K562 (cell line): ENCODE results near the gene CEP131. TPM values are rescaled to one million over a fixed set of nuclear protein-coding genes. Genes with fewer than 3 reads are reported as not detected.

Experiments used
- CREM ChIP-seq: IDR thresholded peaks from 2 replicates; pipeline ENCODE4 v1.6.1; 2014; ENCODE audit warnings: antibody characterized with exemption, low read depth
- ERF ChIP-seq: fragments of 450-650 bp; formaldehyde crosslinking; IDR thresholded peaks from 2 replicates; pipeline ENCODE4 v1.4.0; 2020; ENCODE audit warnings: mild to moderate bottlenecking, mixed read lengths
- KLF6 ChIP-seq: fragments of 250-450 bp; sonication (Bioruptor Pico); IDR thresholded peaks from 2 replicates; pipeline ENCODE4 v1.4.0; 2020; ENCODE audit warnings: mild to moderate bottlenecking, moderate library complexity, borderline replicate concordance
- MCM3 ChIP-seq: fragments of 450-650 bp; IDR thresholded peaks from 2 replicates; pipeline ENCODE4 v1.6.1; 2016
- NR3C1 ChIP-seq: sonication (generic); formaldehyde crosslinking; IDR thresholded peaks from 2 replicates; pipeline ENCODE4 v1.8.1; 2022; ENCODE audit warnings: missing genetic modification reagents
- NRF1 ChIP-seq, 2 experiments: fragments of 450-650 bp; IDR thresholded peaks in 1 of 2; conservative IDR thresholded peaks in 1 of 2; 2 replicates each; pipeline ENCODE4 v1.6.1; 2014; ENCODE audit warnings: mild to moderate bottlenecking in 2 of 2
- PHF8 ChIP-seq: fragments of 200-600 bp; sonication (generic); IDR thresholded peaks from 2 replicates; pipeline ENCODE4 v1.6.1; 2012; ENCODE audit warnings: mixed run types, mild to moderate bottlenecking, inconsistent platforms, low read length, moderate library complexity, borderline replicate concordance
- POLR2AphosphoS5 ChIP-seq: IDR thresholded peaks from 2 replicates; pipeline ENCODE4 v1.6.1; 2011; ENCODE audit warnings: mild to moderate bottlenecking, low read depth, low read length, moderate library complexity; ENCODE audit not compliant: control insufficient read depth, insufficient read depth
- PTRF ChIP-seq: fragments of 450-650 bp; IDR thresholded peaks from 2 replicates; pipeline ENCODE4 v1.6.1; 2016; ENCODE audit warnings: mild to moderate bottlenecking, missing genetic modification characterization, missing compliant biosample characterization
- SRSF3 ChIP-seq: fragments of 200-400 bp; formaldehyde crosslinking; IDR thresholded peaks from 2 replicates; pipeline ENCODE4 v1.6.1; 2016; ENCODE audit warnings: mild to moderate bottlenecking, low read length, moderate library complexity; ENCODE audit not compliant: insufficient read depth
- TAF9B ChIP-seq: fragments of 450-650 bp; IDR thresholded peaks from 2 replicates; pipeline ENCODE4 v1.6.1; 2018; ENCODE audit warnings: mild to moderate bottlenecking; ENCODE audit not compliant: partially characterized antibody
- ZNF311 ChIP-seq: fragments of 250-450 bp; sonication (Bioruptor Pico); IDR thresholded peaks from 2 replicates; pipeline ENCODE4 v1.4.0; 2020; ENCODE audit warnings: mild to moderate bottlenecking, moderate library complexity
- ZNF644 ChIP-seq: fragments of 200-800 bp; sonication (Bioruptor generic); IDR thresholded peaks from 2 replicates; pipeline ENCODE4 v1.6.1; 2016; ENCODE audit warnings: low read depth, missing genetic modification characterization, missing compliant biosample characterization
- polyA plus RNA-seq, 8 experiments: library from polyadenylated mRNA; depleted of rRNA in 4 of 8; stranded (reverse) in 5 of 8; unstranded in 3 of 8; fragments of >200 nt; fragmentation: Nextera tagmentation in 2 of 8; fragmentation: Illumina TruSeq in 1 of 8; extraction: Ambion mirVana in 2 of 8; extraction: Trizol in 1 of 8; gene quantifications; 2 replicates each; pipeline versions ENCODE4 v1.2.1 to v1.2.3, GENCODE V29; 2011 to 2014; ENCODE audit warnings: inconsistent platforms in 1 of 8, missing spikeins in 1 of 8
- total RNA-seq, 7 experiments: library from RNA; depleted of rRNA in 6 of 7; stranded (reverse); fragments of >200 nt in 6 of 7; fragmentation: Illumina TruSeq in 2 of 7; extraction: Trizol in 2 of 7; gene quantifications; 2 replicates each; pipeline versions ENCODE4 v1.2.1 to v1.2.3, GENCODE V29; 2011 to 2021; ENCODE audit warnings: low replicate concordance in 1 of 7
- TF ChIP-seq, protein P1 (sequence below): fragments of 250-450 bp; sonication (Bioruptor Pico); IDR thresholded peaks from 2 replicates; pipeline ENCODE4 v1.4.0; 2020
- TF ChIP-seq, protein P2 (sequence below): fragments of 450-650 bp; IDR thresholded peaks from 2 replicates; pipeline ENCODE4 v1.6.1; 2018; ENCODE audit warnings: mild to moderate bottlenecking, low read depth; ENCODE audit not compliant: partially characterized antibody
- TF ChIP-seq, protein P3 (sequence below): fragments of 250-450 bp; sonication (Bioruptor Pico); IDR thresholded peaks from 2 replicates; pipeline ENCODE4 v1.4.0; 2020; ENCODE audit warnings: borderline replicate concordance
- TF ChIP-seq, protein P4 (sequence below): fragments of 250-450 bp; sonication (Bioruptor Pico); IDR thresholded peaks from 2 replicates; pipeline ENCODE4 v1.4.0; 2020; ENCODE audit warnings: mild to moderate bottlenecking

The CEP131 gene
- total and polyA plus RNA-seq, 9 of the 15 experiments (the other 6 are each of a cell fraction or from before 2014, with no cell fraction given) = 0.24 to 21.2 (median 2.3) TPM

DNA sequence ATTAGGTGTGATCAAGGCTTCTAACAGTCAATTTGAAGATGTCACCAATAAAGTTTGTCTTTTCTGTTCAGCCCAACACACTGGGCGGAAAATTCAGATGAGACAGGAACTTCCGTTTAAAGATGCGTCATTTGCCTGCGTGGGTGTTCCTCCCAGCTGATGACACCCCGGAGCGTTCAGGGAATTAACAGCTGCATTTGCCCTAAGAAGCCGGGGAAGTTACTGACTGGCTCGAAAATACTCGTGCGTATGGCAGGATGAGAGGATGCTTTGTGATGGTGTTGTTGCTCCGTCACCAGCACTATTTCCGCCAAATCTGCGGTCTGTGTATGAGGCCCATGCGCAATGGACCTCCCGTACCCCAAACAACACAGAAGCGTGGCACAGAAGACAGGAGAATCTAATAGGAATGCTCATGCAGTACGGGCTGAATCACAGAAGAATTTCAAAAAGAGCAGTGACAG lies 69.4 kb downstream of the CEP131 start (continued):
- TF ChIP-seq, protein P1, sequence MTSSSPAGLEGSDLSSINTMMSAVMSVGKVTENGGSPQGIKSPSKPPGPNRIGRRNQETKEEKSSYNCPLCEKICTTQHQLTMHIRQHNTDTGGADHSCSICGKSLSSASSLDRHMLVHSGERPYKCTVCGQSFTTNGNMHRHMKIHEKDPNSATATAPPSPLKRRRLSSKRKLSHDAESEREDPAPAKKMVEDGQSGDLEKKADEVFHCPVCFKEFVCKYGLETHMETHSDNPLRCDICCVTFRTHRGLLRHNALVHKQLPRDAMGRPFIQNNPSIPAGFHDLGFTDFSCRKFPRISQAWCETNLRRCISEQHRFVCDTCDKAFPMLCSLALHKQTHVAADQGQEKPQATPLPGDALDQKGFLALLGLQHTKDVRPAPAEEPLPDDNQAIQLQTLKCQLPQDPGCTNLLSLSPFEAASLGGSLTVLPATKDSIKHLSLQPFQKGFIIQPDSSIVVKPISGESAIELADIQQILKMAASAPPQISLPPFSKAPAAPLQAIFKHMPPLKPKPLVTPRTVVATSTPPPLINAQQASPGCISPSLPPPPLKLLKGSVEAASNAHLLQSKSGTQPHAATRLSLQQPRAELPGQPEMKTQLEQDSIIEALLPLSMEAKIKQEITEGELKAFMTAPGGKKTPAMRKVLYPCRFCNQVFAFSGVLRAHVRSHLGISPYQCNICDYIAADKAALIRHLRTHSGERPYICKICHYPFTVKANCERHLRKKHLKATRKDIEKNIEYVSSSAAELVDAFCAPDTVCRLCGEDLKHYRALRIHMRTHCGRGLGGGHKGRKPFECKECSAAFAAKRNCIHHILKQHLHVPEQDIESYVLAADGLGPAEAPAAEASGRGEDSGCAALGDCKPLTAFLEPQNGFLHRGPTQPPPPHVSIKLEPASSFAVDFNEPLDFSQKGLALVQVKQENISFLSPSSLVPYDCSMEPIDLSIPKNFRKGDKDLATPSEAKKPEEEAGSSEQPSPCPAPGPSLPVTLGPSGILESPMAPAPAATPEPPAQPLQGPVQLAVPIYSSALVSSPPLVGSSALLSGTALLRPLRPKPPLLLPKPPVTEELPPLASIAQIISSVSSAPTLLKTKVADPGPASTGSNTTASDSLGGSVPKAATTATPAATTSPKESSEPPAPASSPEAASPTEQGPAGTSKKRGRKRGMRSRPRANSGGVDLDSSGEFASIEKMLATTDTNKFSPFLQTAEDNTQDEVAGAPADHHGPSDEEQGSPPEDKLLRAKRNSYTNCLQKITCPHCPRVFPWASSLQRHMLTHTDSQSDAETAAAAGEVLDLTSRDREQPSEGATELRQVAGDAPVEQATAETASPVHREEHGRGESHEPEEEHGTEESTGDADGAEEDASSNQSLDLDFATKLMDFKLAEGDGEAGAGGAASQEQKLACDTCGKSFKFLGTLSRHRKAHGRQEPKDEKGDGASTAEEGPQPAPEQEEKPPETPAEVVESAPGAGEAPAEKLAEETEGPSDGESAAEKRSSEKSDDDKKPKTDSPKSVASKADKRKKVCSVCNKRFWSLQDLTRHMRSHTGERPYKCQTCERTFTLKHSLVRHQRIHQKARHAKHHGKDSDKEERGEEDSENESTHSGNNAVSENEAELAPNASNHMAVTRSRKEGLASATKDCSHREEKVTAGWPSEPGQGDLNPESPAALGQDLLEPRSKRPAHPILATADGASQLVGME (CRISPR knock-in tag) = no peak
- TF ChIP-seq PTRF (no peak), PHF8 (no peak), TAF9B (peak; percentile 92), ZNF644 (tag) (no peak), CREM (peak; percentile 84), POLR2AphosphoS5 (no peak), MCM3 (no peak), ZNF311 (CRISPR knock-in tag) (no peak), NR3C1 (CRISPR knock-in tag) (no peak), SRSF3 (no peak), ERF (no peak), KLF6 (no peak), NRF1 (conservative IDR thresholded peaks at IDR 0.05 in 1 of 2, IDR thresholded peaks at IDR 0.05 in 1 of 2) (peak; percentile 84 to 87)
- TF ChIP-seq, protein P2, sequence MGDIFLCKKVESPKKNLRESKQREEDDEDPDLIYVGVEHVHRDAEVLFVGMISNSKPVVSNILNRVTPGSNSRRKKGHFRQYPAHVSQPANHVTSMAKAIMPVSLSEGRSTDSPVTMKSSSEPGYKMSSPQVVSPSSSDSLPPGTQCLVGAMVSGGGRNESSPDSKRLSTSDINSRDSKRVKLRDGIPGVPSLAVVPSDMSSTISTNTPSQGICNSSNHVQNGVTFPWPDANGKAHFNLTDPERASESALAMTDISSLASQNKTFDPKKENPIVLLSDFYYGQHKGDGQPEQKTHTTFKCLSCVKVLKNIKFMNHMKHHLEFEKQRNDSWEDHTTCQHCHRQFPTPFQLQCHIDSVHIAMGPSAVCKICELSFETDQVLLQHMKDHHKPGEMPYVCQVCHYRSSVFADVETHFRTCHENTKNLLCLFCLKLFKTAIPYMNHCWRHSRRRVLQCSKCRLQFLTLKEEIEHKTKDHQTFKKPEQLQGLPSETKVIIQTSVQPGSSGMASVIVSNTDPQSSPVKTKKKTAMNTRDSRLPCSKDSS = no peak
- TF ChIP-seq, protein P3, sequence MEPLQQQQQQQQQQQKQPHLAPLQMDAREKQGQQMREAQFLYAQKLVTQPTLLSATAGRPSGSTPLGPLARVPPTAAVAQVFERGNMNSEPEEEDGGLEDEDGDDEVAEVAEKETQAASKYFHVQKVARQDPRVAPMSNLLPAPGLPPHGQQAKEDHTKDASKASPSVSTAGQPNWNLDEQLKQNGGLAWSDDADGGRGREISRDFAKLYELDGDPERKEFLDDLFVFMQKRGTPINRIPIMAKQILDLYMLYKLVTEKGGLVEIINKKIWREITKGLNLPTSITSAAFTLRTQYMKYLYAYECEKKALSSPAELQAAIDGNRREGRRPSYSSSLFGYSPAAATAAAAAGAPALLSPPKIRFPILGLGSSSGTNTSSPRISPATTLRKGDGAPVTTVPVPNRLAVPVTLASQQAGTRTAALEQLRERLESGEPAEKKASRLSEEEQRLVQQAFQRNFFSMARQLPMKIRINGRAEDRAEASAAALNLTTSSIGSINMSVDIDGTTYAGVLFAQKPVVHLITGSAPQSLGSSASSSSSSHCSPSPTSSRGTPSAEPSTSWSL (CRISPR knock-in tag) = no peak
- TF ChIP-seq, protein P4, sequence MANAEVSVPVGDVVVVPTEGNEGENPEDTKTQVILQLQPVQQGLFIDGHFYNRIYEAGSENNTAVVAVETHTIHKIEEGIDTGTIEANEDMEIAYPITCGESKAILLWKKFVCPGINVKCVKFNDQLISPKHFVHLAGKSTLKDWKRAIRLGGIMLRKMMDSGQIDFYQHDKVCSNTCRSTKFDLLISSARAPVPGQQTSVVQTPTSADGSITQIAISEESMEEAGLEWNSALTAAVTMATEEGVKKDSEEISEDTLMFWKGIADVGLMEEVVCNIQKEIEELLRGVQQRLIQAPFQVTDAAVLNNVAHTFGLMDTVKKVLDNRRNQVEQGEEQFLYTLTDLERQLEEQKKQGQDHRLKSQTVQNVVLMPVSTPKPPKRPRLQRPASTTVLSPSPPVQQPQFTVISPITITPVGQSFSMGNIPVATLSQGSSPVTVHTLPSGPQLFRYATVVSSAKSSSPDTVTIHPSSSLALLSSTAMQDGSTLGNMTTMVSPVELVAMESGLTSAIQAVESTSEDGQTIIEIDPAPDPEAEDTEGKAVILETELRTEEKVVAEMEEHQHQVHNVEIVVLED (CRISPR knock-in tag) = no peak
